ELR (cell line): Measurements from ENCODE around the gene UBXN10.
"Not testable (repeated sequence)": the region's sequence is repeated elsewhere in the genome, so short reads cannot be mapped to it uniquely, and the experiment has no call there.

ENCODE experiments used
- DNase-seq: peaks from one replicate; pipeline ENCODE4 v3.0.0-alpha.2; 2015; ENCODE audit warnings: low read depth

UBXN10 gene

GRCh38 chr1:20200966-20201365 is 15.1 kb downstream of the UBXN10 start:
- DNase-seq = no peak

GRCh38 chr1:20202166-20202565 is 16.3 kb downstream of the UBXN10 start:
- no peak for DNase-seq

- no peak for DNase-seq
These were observed 21.6 kb downstream of the UBXN10 start for GRCh38 chr1:20207546-20207945.

- DNase-seq = no peak
These were observed 23.6 kb downstream of the UBXN10 start for GRCh38 chr1:20209471-20209870.

GRCh38 chr1:20210736-20211460 is 25.0 kb downstream of the UBXN10 start:
- DNase-seq = no peak

- DNase-seq = peak; percentile 6
These were observed 25.6 kb downstream of the UBXN10 start for GRCh38 chr1:20211511-20211931.

- no peak for DNase-seq
These were observed 26.3 kb downstream of the UBXN10 start for GRCh38 chr1:20212085-20212684.

GRCh38 chr1:20212685-20213331 is 26.9 kb downstream of the UBXN10 start:
- DNase-seq = peak; percentile 73

GRCh38 chr1:20215716-20216115 is 29.8 kb downstream of the UBXN10 start:
- DNase-seq = no peak

- peak; percentile 39 for DNase-seq
These were observed 30.7 kb downstream of the UBXN10 start for GRCh38 chr1:20216574-20216973.

- DNase-seq = not testable (repeated sequence)
These were observed 33.2 kb downstream of the UBXN10 start for GRCh38 chr1:20219053-20219452.

- DNase-seq = no peak
These were observed 34.1 kb downstream of the UBXN10 start for GRCh38 chr1:20220036-20220435.

- DNase-seq = no peak
These were observed 37.2 kb downstream of the UBXN10 start for GRCh38 chr1:20223106-20223505.

GRCh38 chr1:20223551-20224419 is 37.9 kb downstream of the UBXN10 start:
- no peak for DNase-seq

- DNase-seq = no peak
These were observed 38.6 kb downstream of the UBXN10 start for GRCh38 chr1:20224546-20224945.

GRCh38 chr1:20227704-20228103 is 41.8 kb downstream of the UBXN10 start:
- no peak for DNase-seq

- no peak for DNase-seq
These were observed 42.5 kb downstream of the UBXN10 start for GRCh38 chr1:20228314-20228825.

GRCh38 chr1:20229171-20229570 is 43.3 kb downstream of the UBXN10 start:
- no peak for DNase-seq

GRCh38 chr1:20232564-20232963 is 46.7 kb downstream of the UBXN10 start:
- not testable (repeated sequence) for DNase-seq

GRCh38 chr1:20233394-20233793 is 47.5 kb downstream of the UBXN10 start:
- DNase-seq = peak; percentile 50

GRCh38 chr1:20233866-20234265 is 48.0 kb downstream of the UBXN10 start:
- DNase-seq = no peak
